Neutrophil (primary cell): ENCODE data around the gene CACNA2D3.

Experiments used
- H3K27ac ChIP-seq: fragments of 200-600 bp; sonication (generic); 2 replicates; pipeline ENCODE4 v1.5.1; 2016; ENCODE audit warnings: mild to moderate bottlenecking, moderate library complexity
- H3K27me3 ChIP-seq: fragments of 200-600 bp; sonication (generic); 2 replicates; pipeline ENCODE4 v1.6.0; 2016; ENCODE audit warnings: mild to moderate bottlenecking
- H3K36me3 ChIP-seq: fragments of 200-600 bp; sonication (generic); 2 replicates; pipeline ENCODE4 v1.5.1; 2017
- H3K4me1 ChIP-seq, 2 experiments: fragments of 200-600 bp in 1 of 2; sonication (generic) in 1 of 2; 1 replicate in 1 of 2; 2 replicates in 1 of 2; pipeline versions ENCODE4 v1.5.1 to v1.6.1; 2013 to 2016; ENCODE audit warnings: low read depth in 1 of 2, low read length in 1 of 2, mild to moderate bottlenecking in 1 of 2, moderate library complexity in 1 of 2; ENCODE audit not compliant: control insufficient read depth in 1 of 2, insufficient read depth in 1 of 2
- H3K4me3 ChIP-seq, 2 experiments: fragments of 200-600 bp in 1 of 2; sonication (generic) in 1 of 2; 1 replicate in 1 of 2; 2 replicates in 1 of 2; pipeline ENCODE4 v1.5.1; 2013 to 2016; ENCODE audit warnings: low read depth in 1 of 2, low read length in 1 of 2, mild to moderate bottlenecking in 1 of 2, moderate library complexity in 1 of 2
- H3K9me3 ChIP-seq: fragments of 200-600 bp; sonication (generic); 2 replicates; pipeline ENCODE4 v1.5.1; 2016
- CTCF ChIP-seq: fragments of 200-600 bp; sonication (generic); IDR thresholded peaks from 2 replicates; pipeline ENCODE4 v1.5.1; 2016; ENCODE audit warnings: antibody characterized with exemption

CACNA2D3 gene

DNA sequence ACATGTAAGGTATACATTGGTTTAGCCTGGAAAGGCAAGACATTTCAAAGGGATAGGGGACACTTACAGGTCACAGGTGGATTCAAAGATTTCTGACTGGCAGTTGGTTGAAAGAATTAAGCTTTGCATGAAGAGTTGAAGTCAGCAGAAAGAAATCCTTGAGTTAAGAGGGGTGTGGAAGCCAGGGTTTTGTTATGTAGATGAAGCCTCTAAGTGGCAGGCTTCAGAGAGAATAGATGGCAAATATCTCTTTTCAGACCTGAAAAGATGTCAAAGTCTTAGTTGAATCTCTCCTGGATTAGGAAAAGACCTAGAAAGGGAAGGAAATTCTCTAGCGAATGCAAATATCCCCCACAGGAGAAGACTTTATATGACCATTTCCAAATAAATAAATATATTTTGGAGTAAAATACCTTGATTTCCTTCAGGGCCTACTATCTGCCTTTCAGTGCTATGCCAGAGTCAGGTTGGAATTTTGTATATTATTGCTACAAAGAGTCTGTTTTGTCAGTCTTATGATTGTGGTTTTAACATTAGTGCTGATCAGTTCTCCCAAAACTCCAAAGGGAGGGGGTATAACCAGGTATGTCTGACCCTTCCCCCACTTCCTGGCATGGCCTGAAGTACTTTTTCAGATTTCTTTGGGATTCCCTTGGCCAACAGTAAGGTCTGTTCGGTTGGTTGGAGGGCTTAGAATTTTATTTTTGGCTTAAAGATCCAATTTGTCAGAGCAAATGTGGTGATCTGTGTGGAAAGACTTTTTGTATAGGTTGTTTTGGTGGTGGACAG lies 519.1 kb downstream of the CACNA2D3 start:
- H3K9me3 ChIP-seq: no peaks in the 10 kb centered on the region
- peaks cover 45% of the 10 kb centered on the region for H3K27me3 ChIP-seq
- H3K36me3 ChIP-seq: no peaks in the 10 kb centered on the region
- no peaks in the 10 kb centered on the region for H3K4me1 ChIP-seq
- no peak for TF ChIP-seq CTCF
- no peak overlapping the region for H3K4me3 ChIP-seq
- H3K27ac ChIP-seq: no peak overlapping the region

GRCh38 chr3:54642147-54642546 lies 519.8 kb downstream of the CACNA2D3 start:
- no peak overlapping the region for H3K4me3 ChIP-seq
- H3K36me3 ChIP-seq: no peaks in the 10 kb centered on the region
- no peak for TF ChIP-seq CTCF
- H3K27ac ChIP-seq: no peak overlapping the region
- H3K9me3 ChIP-seq: no peaks in the 10 kb centered on the region
- no peaks in the 10 kb centered on the region for H3K4me1 ChIP-seq
- peaks cover 41% of the 10 kb centered on the region for H3K27me3 ChIP-seq

DNA sequence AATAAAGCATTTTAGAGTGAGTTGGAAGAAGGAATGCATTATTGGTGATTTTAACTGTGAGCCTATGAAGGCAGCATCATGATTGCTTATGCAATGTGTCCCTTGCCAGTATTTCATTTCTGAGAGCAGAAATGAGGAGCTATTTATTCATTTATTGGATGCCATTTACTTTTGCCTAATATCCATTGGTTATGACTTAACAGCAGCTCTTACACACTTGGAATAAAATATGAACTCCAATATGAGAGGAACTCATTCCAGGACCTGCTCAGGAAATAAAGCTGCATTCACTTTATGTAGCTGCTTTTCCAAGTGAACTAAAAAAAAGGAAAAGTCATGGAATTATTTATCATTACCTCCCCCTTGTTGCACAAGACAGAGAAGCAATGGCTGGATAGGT lies 525.4 kb downstream of the CACNA2D3 start:
- H3K27me3 ChIP-seq: no peaks in the 10 kb centered on the region
- no peak overlapping the region for H3K4me3 ChIP-seq
- TF ChIP-seq CTCF: no peak
- no peaks in the 10 kb centered on the region for H3K36me3 ChIP-seq
- H3K9me3 ChIP-seq: no peaks in the 10 kb centered on the region
- no peak overlapping the region for H3K27ac ChIP-seq
- no peaks in the 10 kb centered on the region for H3K4me1 ChIP-seq

GRCh38 chr3:54649551-54649950 lies 527.2 kb downstream of the CACNA2D3 start:
- no peaks in the 10 kb centered on the region for H3K36me3 ChIP-seq
- no peaks in the 10 kb centered on the region for H3K9me3 ChIP-seq
- no peak overlapping the region for H3K27ac ChIP-seq
- TF ChIP-seq CTCF: no peak
- no peaks in the 10 kb centered on the region for H3K4me1 ChIP-seq
- no peak overlapping the region for H3K4me3 ChIP-seq
- H3K27me3 ChIP-seq: no peaks in the 10 kb centered on the region

GRCh38 chr3:54653456-54654195 lies 531.3 kb downstream of the CACNA2D3 start:
- Histone ChIP-seq H3K4me3 (no peak overlapping the region), H3K36me3 (no peaks in the 10 kb centered on the region), H3K4me1 (no peaks in the 10 kb centered on the region), H3K9me3 (no peaks in the 10 kb centered on the region), H3K27ac (no peak overlapping the region), H3K27me3 (no peaks in the 10 kb centered on the region)
- TF ChIP-seq CTCF: no peak
